K562 (cell line): Measurements from ENCODE around the gene CLCN2. TPM values are rescaled to one million over a fixed set of nuclear protein-coding genes. Genes with fewer than 3 reads are reported as not detected.

Source experiments
- BRF1 ChIP-seq: IDR thresholded peaks from 3 replicates; pipeline ENCODE4 v1.6.1; 2011; ENCODE audit warnings: borderline replicate concordance, mild to moderate bottlenecking; ENCODE audit not compliant: insufficient read length; ENCODE audit errors: extremely low read depth
- CHD2 ChIP-seq: IDR thresholded peaks from 2 replicates; pipeline ENCODE4 v1.6.1; 2011; ENCODE audit warnings: low read depth, low read length
- FOXM1 ChIP-seq, 2 experiments: fragments of 450-650 bp in 1 of 2; sonication (generic) in 1 of 2; formaldehyde crosslinking in 1 of 2; IDR thresholded peaks; 2 replicates each; pipeline versions ENCODE4 v1.6.1 to v1.9.0; 2017 to 2022; ENCODE audit warnings: low read depth in 2 of 2, mild to moderate bottlenecking in 2 of 2, missing genetic modification reagents in 1 of 2, moderate library complexity in 1 of 2
- HMG20A ChIP-seq: fragments of 450-650 bp; formaldehyde crosslinking; conservative IDR thresholded peaks from 2 replicates; pipeline ENCODE4 v1.4.0; 2020; ENCODE audit warnings: mild to moderate bottlenecking, mixed read lengths
- KAT7 ChIP-seq: sonication (generic); formaldehyde crosslinking; IDR thresholded peaks from 2 replicates; pipeline ENCODE4 v1.8.0; 2022; ENCODE audit warnings: missing genetic modification reagents, mild to moderate bottlenecking, borderline replicate concordance
- MAFG ChIP-seq: fragments of 450-650 bp; conservative IDR thresholded peaks from 2 replicates; pipeline ENCODE4 v1.6.1; 2016; ENCODE audit warnings: missing genetic modification characterization, missing compliant biosample characterization
- MTA2 ChIP-seq: fragments of 450-650 bp; IDR thresholded peaks from 2 replicates; pipeline ENCODE4 v1.6.1; 2016; ENCODE audit warnings: low read depth
- NR1H2 ChIP-seq: sonication (generic); formaldehyde crosslinking; IDR thresholded peaks from 2 replicates; pipeline ENCODE4 v1.4.0; 2020; ENCODE audit warnings: mild to moderate bottlenecking, missing genetic modification reagents
- NR2C2 ChIP-seq, 2 experiments: fragments of 200-800 bp in 1 of 2; sonication (Bioruptor generic) in 1 of 2; sonication (generic) in 1 of 2; formaldehyde crosslinking in 1 of 2; IDR thresholded peaks; 2 replicates each; pipeline versions ENCODE4 v1.6.1 to v1.8.0; 2016 to 2022; ENCODE audit warnings: mild to moderate bottlenecking in 1 of 2, missing compliant biosample characterization in 1 of 2, missing genetic modification characterization in 1 of 2, missing genetic modification reagents in 1 of 2
- PATZ1 ChIP-seq: fragments of 250-450 bp; sonication (Bioruptor Pico); IDR thresholded peaks from 2 replicates; pipeline ENCODE4 v1.5.0; 2020; ENCODE audit warnings: mild to moderate bottlenecking, borderline replicate concordance
- POLR2AphosphoS5 ChIP-seq: IDR thresholded peaks from 2 replicates; pipeline ENCODE4 v1.6.1; 2011; ENCODE audit warnings: mild to moderate bottlenecking, low read depth, low read length, moderate library complexity; ENCODE audit not compliant: control insufficient read depth, insufficient read depth
- SMARCE1 ChIP-seq: fragments of 450-650 bp; IDR thresholded peaks from 2 replicates; pipeline ENCODE4 v1.7.1; 2016; ENCODE audit warnings: mild to moderate bottlenecking
- TOE1 ChIP-seq, 2 experiments: fragments of 450-650 bp in 1 of 2; sonication (generic) in 1 of 2; formaldehyde crosslinking in 1 of 2; IDR thresholded peaks; 2 replicates each; pipeline versions ENCODE4 v1.7.1 to v1.8.0; 2016 to 2022; ENCODE audit warnings: borderline replicate concordance in 2 of 2, mild to moderate bottlenecking in 2 of 2, antibody characterized with exemption in 1 of 2, inconsistent platforms in 1 of 2, low read depth in 1 of 2, missing genetic modification reagents in 1 of 2, moderate library complexity in 1 of 2
- ZNF146 ChIP-seq: IDR thresholded peaks from one replicate; pipeline ENCODE4 v1.6.1; 2018; ENCODE audit warnings: missing compliant biosample characterization; ENCODE audit not compliant: unreplicated experiment
- ZNF197 ChIP-seq: fragments of 200-800 bp; sonication (Bioruptor generic); IDR thresholded peaks from 2 replicates; pipeline ENCODE4 v1.6.1; 2016; ENCODE audit warnings: low read depth, missing genetic modification characterization, missing compliant biosample characterization
- ZNF253 ChIP-seq: fragments of 250-450 bp; sonication (Bioruptor Pico); conservative IDR thresholded peaks from 2 replicates; pipeline ENCODE4 v1.6.1; 2021; ENCODE audit warnings: mild to moderate bottlenecking
- ZNF408 ChIP-seq: fragments of 250-450 bp; sonication (Bioruptor Pico); IDR thresholded peaks from 2 replicates; pipeline ENCODE4 v1.4.0; 2020; ENCODE audit warnings: low read depth, mild to moderate bottlenecking, moderate library complexity
- ZNF449 ChIP-seq: fragments of 250-450 bp; sonication (Bioruptor Pico); IDR thresholded peaks from 2 replicates; pipeline ENCODE4 v1.8.0; 2022; ENCODE audit warnings: moderate library complexity, mild to moderate bottlenecking, inconsistent platforms
- ZNF518B ChIP-seq: fragments of 250-450 bp; sonication (Bioruptor Pico); IDR thresholded peaks from 2 replicates; pipeline ENCODE4 v1.5.0; 2021; ENCODE audit warnings: mild to moderate bottlenecking, moderate library complexity
- polyA plus RNA-seq, 8 experiments: library from polyadenylated mRNA; depleted of rRNA in 4 of 8; stranded (reverse) in 5 of 8; unstranded in 3 of 8; fragments of >200 nt; fragmentation: Nextera tagmentation in 2 of 8; fragmentation: Illumina TruSeq in 1 of 8; extraction: Ambion mirVana in 2 of 8; extraction: Trizol in 1 of 8; gene quantifications; 2 replicates each; pipeline versions ENCODE4 v1.2.1 to v1.2.3, GENCODE V29; 2011 to 2014; ENCODE audit warnings: inconsistent platforms in 1 of 8, missing spikeins in 1 of 8
- total RNA-seq, 7 experiments: library from RNA; depleted of rRNA in 6 of 7; stranded (reverse); fragments of >200 nt in 6 of 7; fragmentation: Illumina TruSeq in 2 of 7; extraction: Trizol in 2 of 7; gene quantifications; 2 replicates each; pipeline versions ENCODE4 v1.2.1 to v1.2.3, GENCODE V29; 2011 to 2021; ENCODE audit warnings: low replicate concordance in 1 of 7

CLCN2 gene
- total and polyA plus RNA-seq, 9 of the 15 experiments (the other 6 are each of a cell fraction or from before 2014, with no cell fraction given), result 0.10 to 14.0 (median 6.9) TPM

GRCh38 chr3:184335661-184336546 lies 25.5 kb downstream of the CLCN2 start (continued):
- TF ChIP-seq KAT7 (0 out of 2 replicates have a peak, but pooled peaks have one; percentile 33), ZNF253 (no peak), MTA2 (no peak), FOXM1 (IDR thresholded peaks at IDR 0.05; ENCODE audit: low read depth) (no peak), FOXM1 (CRISPR knock-in tag; IDR thresholded peaks at IDR 0.05; ENCODE audit: low read depth) (no peak), ZNF197 (CRISPR knock-in tag) (no peak), SMARCE1 (no peak), NR1H2 (CRISPR knock-in tag) (no peak), BRF1 (no peak), HMG20A (no peak), ZNF408 (CRISPR knock-in tag) (no peak), ZNF518B (CRISPR knock-in tag) (no peak), NR2C2 (CRISPR knock-in tag; IDR thresholded peaks at IDR 0.05) (no peak), NR2C2 (tag; IDR thresholded peaks at IDR 0.05) (no peak), POLR2AphosphoS5 (peak; percentile 63; the same call in 1 of the 2 replicates), PATZ1 (CRISPR knock-in tag) (no peak), ZNF146 (no peak), ZNF449 (CRISPR knock-in tag) (no peak), MAFG (tag) (no peak), TOE1 (IDR thresholded peaks at IDR 0.05; ENCODE audit: borderline replicate concordance) (no peak), TOE1 (CRISPR knock-in tag; IDR thresholded peaks at IDR 0.05; ENCODE audit: borderline replicate concordance, low read depth) (no peak), CHD2 (no peak)
